ENCODE results near the gene NUP210L. TPM values are rescaled to one million over a fixed set of nuclear protein-coding genes. Genes with fewer than 3 reads are reported as not detected.
"Not testable (repeated sequence)": the region's sequence is repeated elsewhere in the genome, so short reads cannot be mapped to it uniquely, and the experiment has no call there.

The NUP210L gene
- total RNA-seq, 3 donors from 2014 or later (not counting 1 experiment from before 2014, with no cell fraction given), result 0.13 to 0.24 (median 0.18) TPM

DNA sequence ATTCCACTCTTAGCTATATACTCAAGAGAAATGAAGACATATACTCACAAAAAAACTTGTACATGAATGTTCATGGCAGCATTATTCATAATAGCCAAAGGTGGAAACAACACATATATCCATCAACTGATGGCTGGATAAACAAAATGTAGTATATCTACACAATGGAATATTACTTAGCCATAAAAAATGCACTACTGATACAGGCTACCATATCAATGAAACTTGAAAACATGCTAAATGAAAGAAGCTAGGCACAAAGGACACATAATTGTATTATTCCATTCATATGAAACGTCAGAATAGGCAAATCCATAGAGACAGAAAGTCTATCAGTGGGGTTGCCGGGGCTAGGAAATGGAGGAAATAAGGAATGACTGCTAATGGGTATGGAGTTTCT, 67.3 kb downstream of the NUP210L start:
- no peaks in the 10 kb centered on the region for H3K9me3 Mint-ChIP-seq
- Histone ChIP-seq H3K4me1 (ENCODE audit: control insufficient read depth, insufficient read depth, low read length) (no peaks in the 10 kb centered on the region), H3K4me3 (ENCODE audit: low read length) (no peak overlapping the region), H3K27ac (ENCODE audit: low read length) (no peak overlapping the region), H3K27me3 (ENCODE audit: control insufficient read depth, insufficient read depth, low read length) (no peaks in the 10 kb centered on the region), H3K9me3 (ENCODE audit: control insufficient read depth, insufficient read depth, low read length) (no peaks in the 10 kb centered on the region), H3K36me3 (ENCODE audit: control insufficient read depth, insufficient read depth, low read length) (no peaks in the 10 kb centered on the region)
- no peak for ATAC-seq
- no peak for DNase-seq
- no peak for TF ChIP-seq CTCF (IDR thresholded peaks at IDR 0.05)
- no peak overlapping the region for H3K27ac Mint-ChIP-seq
- 86% methylated on average over 2 of the region's 2 CpGs for WGBS (ENCODE audit: insufficient coverage)
- no peaks in the 10 kb centered on the region for H3K36me3 Mint-ChIP-seq
- no peak overlapping the region for H3K4me3 Mint-ChIP-seq
- intact Hi-C loops (cut with micrococcal nuclease), result no loop called here
- peaks cover 0 to 5% of the 10 kb centered on the region in 2 donors for H3K27me3 Mint-ChIP-seq (ENCODE audit: low read depth in 2 of 2)
- H3K4me1 Mint-ChIP-seq, result no peaks in the 10 kb centered on the region

GRCh38 chr1:154083057-154083456, 71.8 kb downstream of the NUP210L start:
- 78% methylated on average over 6 of the region's 6 CpGs for WGBS (ENCODE audit: insufficient coverage)
- intact Hi-C loops (cut with micrococcal nuclease); H3K36me3 ChIP-seq (ENCODE audit: control insufficient read depth, insufficient read depth, low read length); H3K9me3 ChIP-seq (ENCODE audit: control insufficient read depth, insufficient read depth, low read length); H3K4me3 Mint-ChIP-seq; H3K27me3 Mint-ChIP-seq (ENCODE audit: low read depth in 2 of 2); H3K27ac Mint-ChIP-seq; H3K9me3 Mint-ChIP-seq; H3K36me3 Mint-ChIP-seq; DNase-seq; ATAC-seq; H3K4me3 ChIP-seq (ENCODE audit: low read length); H3K27ac ChIP-seq (ENCODE audit: low read length); H3K4me1 Mint-ChIP-seq; H3K4me1 ChIP-seq (ENCODE audit: control insufficient read depth, insufficient read depth, low read length); H3K27me3 ChIP-seq (ENCODE audit: control insufficient read depth, insufficient read depth, low read length): not testable (repeated sequence)

GRCh38 chr1:154081386-154082126, 73.3 kb downstream of the NUP210L start:
- Histone ChIP-seq H3K4me3 (ENCODE audit: low read length) (no peak overlapping the region), H3K27ac (ENCODE audit: low read length) (no peak overlapping the region), H3K27me3 (ENCODE audit: control insufficient read depth, insufficient read depth, low read length) (no peaks in the 10 kb centered on the region), H3K36me3 (ENCODE audit: control insufficient read depth, insufficient read depth, low read length) (no peaks in the 10 kb centered on the region), H3K9me3 (ENCODE audit: control insufficient read depth, insufficient read depth, low read length) (peaks cover 4% of the 10 kb centered on the region), H3K4me1 (ENCODE audit: control insufficient read depth, insufficient read depth, low read length) (no peaks in the 10 kb centered on the region)
- Mint-ChIP-seq H3K9me3 (peaks cover 2 to 3% of the 10 kb centered on the region in 2 donors), H3K36me3 (peaks cover 3% of the 10 kb centered on the region), H3K4me3 (no peak overlapping the region), H3K27me3 (ENCODE audit: low read depth in 2 of 2) (peaks cover 5% of the 10 kb centered on the region in 2 donors), H3K4me1 (no peaks in the 10 kb centered on the region), H3K27ac (no peak overlapping the region)
- TF ChIP-seq CTCF (IDR thresholded peaks at IDR 0.05), result no peak
- 87% methylated on average over 5 of the region's 6 CpGs for WGBS (ENCODE audit: insufficient coverage)
- intact Hi-C loops (cut with micrococcal nuclease), result no loop called here
- no peak for DNase-seq
- ATAC-seq, result no peak

DNA sequence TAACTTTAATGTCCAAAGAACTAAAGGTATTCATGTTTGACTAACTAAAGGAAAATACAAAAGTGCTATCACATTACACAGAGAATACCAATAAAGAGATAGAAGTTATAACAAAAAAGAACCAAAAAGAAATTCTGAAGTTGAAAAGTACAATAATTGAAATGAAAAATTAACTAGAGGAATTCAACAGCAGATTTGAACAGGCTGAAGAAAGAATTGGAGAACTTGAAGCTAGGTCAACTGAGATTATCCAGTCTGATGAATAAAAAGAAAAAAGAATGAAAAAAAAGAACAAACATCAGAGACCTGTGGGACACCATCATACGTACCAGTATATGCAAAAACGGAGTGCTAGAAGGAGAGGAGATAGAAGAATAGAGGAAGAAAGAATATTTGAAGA, 78.5 kb downstream of the NUP210L start:
- H3K27ac Mint-ChIP-seq, result no peak overlapping the region
- Histone ChIP-seq H3K27me3 (ENCODE audit: control insufficient read depth, insufficient read depth, low read length) (peaks cover 3% of the 10 kb centered on the region), H3K9me3 (ENCODE audit: control insufficient read depth, insufficient read depth, low read length) (peaks cover 4% of the 10 kb centered on the region), H3K27ac (ENCODE audit: low read length) (no peak overlapping the region), H3K4me3 (ENCODE audit: low read length) (no peak overlapping the region), H3K36me3 (ENCODE audit: control insufficient read depth, insufficient read depth, low read length) (no peaks in the 10 kb centered on the region), H3K4me1 (ENCODE audit: control insufficient read depth, insufficient read depth, low read length) (no peaks in the 10 kb centered on the region)
- TF ChIP-seq CTCF (IDR thresholded peaks at IDR 0.05), result no peak
- WGBS (ENCODE audit: insufficient coverage), result no CpG with 5 or more reads among the region's 2 CpGs
- intact Hi-C loops (cut with micrococcal nuclease), result no loop called here
- ATAC-seq (no peak), DNase-seq (no peak)
- peaks cover 9% of the 10 kb centered on the region in 2 donors for H3K27me3 Mint-ChIP-seq (ENCODE audit: low read depth in 2 of 2)
- H3K4me3 Mint-ChIP-seq, result no peak overlapping the region
- H3K36me3 Mint-ChIP-seq, result peaks cover 7% of the 10 kb centered on the region
- H3K4me1 Mint-ChIP-seq, result no peaks in the 10 kb centered on the region
- H3K9me3 Mint-ChIP-seq, result peaks cover 4 to 5% of the 10 kb centered on the region in 2 donors
